Neural cell (in vitro differentiated cells): Measurements from ENCODE around the gene PFKFB3. TPM values are rescaled to one million over a fixed set of nuclear protein-coding genes. Genes with fewer than 3 reads are reported as not detected.

ENCODE experiments used
- H2AFZ ChIP-seq: fragments of 200-600, 300-800 bp; sonication (generic), shearing (Covaris generic); 2 replicates; pipeline ENCODE4 v1.6.0; 2014; ENCODE audit warnings: low read depth, mild to moderate bottlenecking, antibody characterized with exemption, low read length, moderate library complexity
- H3F3A ChIP-seq: fragments of 200-600 bp; shearing (Covaris generic); 2 replicates; pipeline ENCODE4 v1.6.1; 2016; ENCODE audit warnings: mild to moderate bottlenecking, moderate library complexity, mixed read lengths, antibody characterized with exemption, low read length; ENCODE audit not compliant: insufficient read depth, poor library complexity, severe bottlenecking
- H3K27ac ChIP-seq: fragments of 200-600, 300-800 bp; sonication (generic), shearing (Covaris generic); 2 replicates; pipeline ENCODE4 v1.5.1; 2014; ENCODE audit warnings: mild to moderate bottlenecking, low read length, moderate library complexity
- H3K27me3 ChIP-seq: fragments of 300-800, 200-600 bp; sonication (generic), shearing (Covaris generic); 2 replicates; pipeline ENCODE4 v1.6.0; 2014; ENCODE audit warnings: mild to moderate bottlenecking, low read depth, low read length, moderate library complexity; ENCODE audit not compliant: insufficient read depth
- H3K36me3 ChIP-seq: fragments of 300-800, 200-600 bp; sonication (generic), shearing (Covaris generic); 2 replicates; pipeline ENCODE4 v1.5.1; 2014; ENCODE audit warnings: mild to moderate bottlenecking, antibody characterized with exemption, low read length, moderate library complexity; ENCODE audit not compliant: insufficient read depth
- H3K4me2 ChIP-seq: fragments of 300-800, 200-600 bp; sonication (generic), shearing (Covaris generic); 2 replicates; pipeline ENCODE4 v1.6.0; 2014; ENCODE audit warnings: mild to moderate bottlenecking, low read length
- H3K4me3 ChIP-seq: fragments of 300-800, 200-600 bp; sonication (generic), shearing (Covaris generic); 2 replicates; pipeline ENCODE4 v1.5.1; 2014; ENCODE audit warnings: mild to moderate bottlenecking, low read length, moderate library complexity
- H3K79me2 ChIP-seq: fragments of 200-600 bp; shearing (Covaris generic); replicated peaks from 2 replicates; pipeline ENCODE4 v1.6.0; 2014; ENCODE audit warnings: mild to moderate bottlenecking, low read length, moderate library complexity; ENCODE audit not compliant: insufficient read depth
- H3K9ac ChIP-seq: fragments of 300-800, 200-600 bp; sonication (generic), shearing (Covaris generic); 2 replicates; pipeline ENCODE4 v1.6.1; 2016; ENCODE audit warnings: mild to moderate bottlenecking, low read length, mixed read lengths
- H3K9me2 ChIP-seq: fragments of 200-600 bp; shearing (Covaris generic); 2 replicates; pipeline ENCODE4 v1.6.1; 2016; ENCODE audit warnings: mild to moderate bottlenecking, low read length, mixed read lengths; ENCODE audit not compliant: insufficient read depth
- H3K9me3 ChIP-seq: fragments of 200-600, 300-800 bp; sonication (generic), shearing (Covaris generic); 2 replicates; pipeline ENCODE4 v1.6.1; 2016; ENCODE audit warnings: mild to moderate bottlenecking, mixed run types, low read length, moderate library complexity, mixed read lengths
- H4K20me1 ChIP-seq: fragments of 200-600 bp; shearing (Covaris generic); 2 replicates; pipeline ENCODE4 v1.6.1; 2016; ENCODE audit warnings: mild to moderate bottlenecking, mixed run types; ENCODE audit not compliant: insufficient read depth
- EP300 ChIP-seq: fragments of 450-650 bp; conservative IDR thresholded peaks from 2 replicates; pipeline ENCODE4 v1.6.1; 2014; ENCODE audit warnings: antibody characterized with exemption, mild to moderate bottlenecking, moderate library complexity; ENCODE audit not compliant: poor library complexity, severe bottlenecking
- EZH2 ChIP-seq: fragments of 200-600, 300-800 bp; shearing (Covaris generic), sonication (generic); IDR thresholded peaks from 2 replicates; pipeline ENCODE4 v1.6.1; 2014; ENCODE audit warnings: antibody characterized with exemption, low read length, borderline replicate concordance, mild to moderate bottlenecking; ENCODE audit not compliant: insufficient read depth, poor library complexity, severe bottlenecking
- MXI1 ChIP-seq: fragments of 450-650 bp; conservative IDR thresholded peaks from 2 replicates; pipeline ENCODE4 v1.6.1; 2014; ENCODE audit warnings: antibody characterized with exemption, mild to moderate bottlenecking; ENCODE audit not compliant: poor library complexity, severe bottlenecking
- POLR2AphosphoS5 ChIP-seq: IDR thresholded peaks from 2 replicates; pipeline ENCODE4 v1.6.1; 2012
- RAD21 ChIP-seq: fragments of 450-650 bp; conservative IDR thresholded peaks from 2 replicates; pipeline ENCODE4 v1.6.1; 2014; ENCODE audit warnings: antibody characterized with exemption, mild to moderate bottlenecking, moderate library complexity
- SMC3 ChIP-seq: fragments of 450-650 bp; conservative IDR thresholded peaks from 2 replicates; pipeline ENCODE4 v1.6.1; 2014; ENCODE audit warnings: antibody characterized with exemption, mild to moderate bottlenecking, moderate library complexity; ENCODE audit not compliant: poor library complexity
- TAF1 ChIP-seq: IDR thresholded peaks from 2 replicates; pipeline ENCODE4 v1.6.1; 2012; ENCODE audit warnings: low read depth
- polyA plus RNA-seq: library from polyadenylated mRNA; depleted of rRNA; stranded (reverse); fragments of >200 nt; gene quantifications from 2 replicates; pipeline ENCODE4 v1.2.3, GENCODE V29; 2014
- TF ChIP-seq, protein P1 (sequence below): IDR thresholded peaks from 2 replicates; pipeline ENCODE4 v1.6.1; 2012; ENCODE audit warnings: borderline replicate concordance
- TF ChIP-seq, protein P2 (sequence below): fragments of 450-650 bp; IDR thresholded peaks from 2 replicates; pipeline ENCODE4 v1.5.1; 2014; ENCODE audit warnings: antibody characterized with exemption, mild to moderate bottlenecking, moderate library complexity; ENCODE audit not compliant: poor library complexity, severe bottlenecking

Gene PFKFB3
- polyA plus RNA-seq, 1 donor from 2014 or later: 33.4 TPM

DNA sequence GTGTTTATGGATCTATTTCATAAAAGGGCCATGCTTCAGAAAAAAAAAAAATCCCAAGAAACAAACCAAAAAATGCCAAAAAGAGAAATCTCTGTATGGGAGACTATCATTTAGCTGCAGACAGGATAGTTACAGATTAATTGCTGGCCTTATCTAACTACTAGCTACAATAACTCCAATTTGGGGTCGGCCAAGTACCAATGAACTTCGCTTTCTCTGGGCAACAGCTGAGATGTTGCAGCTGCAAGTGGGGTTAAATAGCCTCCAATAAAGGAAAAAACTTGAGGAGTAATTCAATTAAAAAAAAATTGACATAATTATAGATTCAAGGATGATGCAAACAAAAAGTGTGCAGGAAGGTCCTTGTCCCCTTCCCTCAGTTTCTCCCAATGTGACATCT is 73.6 kb downstream of the PFKFB3 start:
- H3K9ac ChIP-seq: no peak overlapping the region
- TF ChIP-seq, protein P1, sequence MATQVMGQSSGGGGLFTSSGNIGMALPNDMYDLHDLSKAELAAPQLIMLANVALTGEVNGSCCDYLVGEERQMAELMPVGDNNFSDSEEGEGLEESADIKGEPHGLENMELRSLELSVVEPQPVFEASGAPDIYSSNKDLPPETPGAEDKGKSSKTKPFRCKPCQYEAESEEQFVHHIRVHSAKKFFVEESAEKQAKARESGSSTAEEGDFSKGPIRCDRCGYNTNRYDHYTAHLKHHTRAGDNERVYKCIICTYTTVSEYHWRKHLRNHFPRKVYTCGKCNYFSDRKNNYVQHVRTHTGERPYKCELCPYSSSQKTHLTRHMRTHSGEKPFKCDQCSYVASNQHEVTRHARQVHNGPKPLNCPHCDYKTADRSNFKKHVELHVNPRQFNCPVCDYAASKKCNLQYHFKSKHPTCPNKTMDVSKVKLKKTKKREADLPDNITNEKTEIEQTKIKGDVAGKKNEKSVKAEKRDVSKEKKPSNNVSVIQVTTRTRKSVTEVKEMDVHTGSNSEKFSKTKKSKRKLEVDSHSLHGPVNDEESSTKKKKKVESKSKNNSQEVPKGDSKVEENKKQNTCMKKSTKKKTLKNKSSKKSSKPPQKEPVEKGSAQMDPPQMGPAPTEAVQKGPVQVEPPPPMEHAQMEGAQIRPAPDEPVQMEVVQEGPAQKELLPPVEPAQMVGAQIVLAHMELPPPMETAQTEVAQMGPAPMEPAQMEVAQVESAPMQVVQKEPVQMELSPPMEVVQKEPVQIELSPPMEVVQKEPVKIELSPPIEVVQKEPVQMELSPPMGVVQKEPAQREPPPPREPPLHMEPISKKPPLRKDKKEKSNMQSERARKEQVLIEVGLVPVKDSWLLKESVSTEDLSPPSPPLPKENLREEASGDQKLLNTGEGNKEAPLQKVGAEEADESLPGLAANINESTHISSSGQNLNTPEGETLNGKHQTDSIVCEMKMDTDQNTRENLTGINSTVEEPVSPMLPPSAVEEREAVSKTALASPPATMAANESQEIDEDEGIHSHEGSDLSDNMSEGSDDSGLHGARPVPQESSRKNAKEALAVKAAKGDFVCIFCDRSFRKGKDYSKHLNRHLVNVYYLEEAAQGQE: no peak
- no peak for TF ChIP-seq MXI1
- TF ChIP-seq TAF1: no peak
- no peak overlapping the region for H2AFZ ChIP-seq
- no peak overlapping the region for H3K4me2 ChIP-seq
- no peaks in the 10 kb centered on the region for H3K9me2 ChIP-seq
- no peaks in the 10 kb centered on the region for H3F3A ChIP-seq
- H4K20me1 ChIP-seq: no peaks in the 10 kb centered on the region
- H3K27me3 ChIP-seq: no peaks in the 10 kb centered on the region
- no peaks in the 10 kb centered on the region for H3K79me2 ChIP-seq
- H3K4me3 ChIP-seq: no peak overlapping the region
- H3K9me3 ChIP-seq: no peaks in the 10 kb centered on the region
- H3K27ac ChIP-seq: no peak overlapping the region
- no peaks in the 10 kb centered on the region for H3K36me3 ChIP-seq

DNA sequence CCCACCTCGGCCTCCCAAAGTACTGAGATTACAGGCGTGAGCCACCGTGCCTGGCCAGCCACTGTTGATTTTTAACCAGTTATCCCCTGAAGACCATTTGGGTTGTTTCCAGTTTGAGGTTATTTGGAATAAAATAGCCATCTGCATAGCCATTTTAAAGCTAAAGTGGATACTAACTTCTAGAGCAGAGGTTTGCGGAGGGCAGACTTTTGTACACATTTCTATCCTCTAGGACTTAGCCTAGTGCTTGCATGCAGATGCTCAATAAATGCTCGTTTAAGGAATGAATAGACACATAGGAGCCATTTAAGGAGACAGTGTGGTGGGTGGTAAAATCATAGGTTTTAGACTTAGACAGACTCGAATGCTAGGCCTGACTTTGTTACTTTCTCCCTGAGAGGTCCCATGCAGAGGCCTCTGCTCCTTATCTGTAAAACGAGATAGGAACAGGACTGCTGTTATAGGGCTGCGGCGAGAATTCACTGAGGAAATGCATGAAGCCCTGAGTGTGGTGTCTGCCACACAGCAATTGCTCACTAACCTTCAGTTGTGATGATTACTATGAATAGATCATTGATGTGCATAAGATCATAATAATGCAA is 75.9 kb downstream of the PFKFB3 start:
- Histone ChIP-seq H2AFZ (no peak overlapping the region), H3K4me2 (no peak overlapping the region), H3K4me3 (no peak overlapping the region), H3K9me2 (no peaks in the 10 kb centered on the region), H3K79me2 (no peaks in the 10 kb centered on the region), H3K27me3 (no peaks in the 10 kb centered on the region), H3K9me3 (no peaks in the 10 kb centered on the region), H3K36me3 (no peaks in the 10 kb centered on the region), H3K27ac (no peak overlapping the region), H3F3A (no peaks in the 10 kb centered on the region), H3K9ac (no peak overlapping the region), H4K20me1 (no peaks in the 10 kb centered on the region)
- no peak for TF ChIP-seq EZH2
- TF ChIP-seq, protein P1: no peak
- TF ChIP-seq, protein P2, sequence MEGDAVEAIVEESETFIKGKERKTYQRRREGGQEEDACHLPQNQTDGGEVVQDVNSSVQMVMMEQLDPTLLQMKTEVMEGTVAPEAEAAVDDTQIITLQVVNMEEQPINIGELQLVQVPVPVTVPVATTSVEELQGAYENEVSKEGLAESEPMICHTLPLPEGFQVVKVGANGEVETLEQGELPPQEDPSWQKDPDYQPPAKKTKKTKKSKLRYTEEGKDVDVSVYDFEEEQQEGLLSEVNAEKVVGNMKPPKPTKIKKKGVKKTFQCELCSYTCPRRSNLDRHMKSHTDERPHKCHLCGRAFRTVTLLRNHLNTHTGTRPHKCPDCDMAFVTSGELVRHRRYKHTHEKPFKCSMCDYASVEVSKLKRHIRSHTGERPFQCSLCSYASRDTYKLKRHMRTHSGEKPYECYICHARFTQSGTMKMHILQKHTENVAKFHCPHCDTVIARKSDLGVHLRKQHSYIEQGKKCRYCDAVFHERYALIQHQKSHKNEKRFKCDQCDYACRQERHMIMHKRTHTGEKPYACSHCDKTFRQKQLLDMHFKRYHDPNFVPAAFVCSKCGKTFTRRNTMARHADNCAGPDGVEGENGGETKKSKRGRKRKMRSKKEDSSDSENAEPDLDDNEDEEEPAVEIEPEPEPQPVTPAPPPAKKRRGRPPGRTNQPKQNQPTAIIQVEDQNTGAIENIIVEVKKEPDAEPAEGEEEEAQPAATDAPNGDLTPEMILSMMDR: no peak
- TF ChIP-seq RAD21: no peak
- TF ChIP-seq EP300: no peak
- TF ChIP-seq SMC3: no peak
- TF ChIP-seq POLR2AphosphoS5: no peak
- no peak for TF ChIP-seq TAF1
- TF ChIP-seq MXI1: no peak
